NCI-H510A (cell line): ENCODE measurements around the gene SMAP1.
"Not testable (repeated sequence)": the region's sequence is repeated elsewhere in the genome, so short reads cannot be mapped to it uniquely, and the experiment has no call there.

Source experiments
- DNase-seq: peaks from one replicate; lab custom pipeline; 2025; lab: John Stamatoyannopoulos, UW

SMAP1 gene

DNA sequence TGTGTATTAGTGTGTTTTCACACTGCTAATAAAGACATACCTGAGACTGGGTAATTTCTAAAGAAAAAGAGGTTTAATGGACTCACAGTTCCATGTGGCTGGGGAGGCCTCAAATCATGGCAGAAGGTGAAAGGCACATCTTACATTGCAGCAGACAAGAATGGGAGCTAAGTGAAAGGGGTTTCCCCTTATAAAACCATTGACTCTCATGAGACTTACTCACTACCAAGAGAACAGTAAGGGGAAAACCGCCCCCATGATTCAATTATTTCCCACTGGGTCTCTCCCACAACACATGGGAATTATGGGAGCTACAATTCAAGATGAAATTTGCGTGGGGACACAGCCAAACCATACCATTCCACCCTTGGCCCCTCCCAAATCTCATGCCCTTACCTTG lies 73.1 kb downstream of the SMAP1 start:
- DNase-seq, result not testable (repeated sequence)

GRCh38 chr6:70742462-70742861 lies 74.8 kb downstream of the SMAP1 start:
- DNase-seq, result not testable (repeated sequence)

GRCh38 chr6:70753870-70754380 lies 86.2 kb downstream of the SMAP1 start:
- no peak for DNase-seq

DNA sequence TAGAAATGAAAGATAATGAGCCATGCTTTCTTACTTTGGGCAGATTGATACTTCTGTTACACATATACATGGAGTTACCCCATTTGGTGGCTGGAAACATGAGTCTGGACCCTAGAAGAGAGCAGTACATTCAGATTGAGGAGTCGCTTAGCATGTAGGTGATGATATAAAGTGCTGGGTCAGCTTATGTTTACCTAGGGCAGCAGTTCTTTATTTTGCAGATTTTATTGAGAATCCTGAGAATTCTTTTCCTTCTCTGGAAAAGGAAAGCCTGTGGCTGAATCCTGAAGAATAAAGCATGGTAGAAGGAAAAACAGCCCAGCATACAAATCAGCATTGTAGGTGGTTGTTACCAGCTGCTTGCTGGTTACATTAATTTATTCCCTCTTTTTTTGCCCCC lies 91.2 kb downstream of the SMAP1 start:
- no peak for DNase-seq

DNA sequence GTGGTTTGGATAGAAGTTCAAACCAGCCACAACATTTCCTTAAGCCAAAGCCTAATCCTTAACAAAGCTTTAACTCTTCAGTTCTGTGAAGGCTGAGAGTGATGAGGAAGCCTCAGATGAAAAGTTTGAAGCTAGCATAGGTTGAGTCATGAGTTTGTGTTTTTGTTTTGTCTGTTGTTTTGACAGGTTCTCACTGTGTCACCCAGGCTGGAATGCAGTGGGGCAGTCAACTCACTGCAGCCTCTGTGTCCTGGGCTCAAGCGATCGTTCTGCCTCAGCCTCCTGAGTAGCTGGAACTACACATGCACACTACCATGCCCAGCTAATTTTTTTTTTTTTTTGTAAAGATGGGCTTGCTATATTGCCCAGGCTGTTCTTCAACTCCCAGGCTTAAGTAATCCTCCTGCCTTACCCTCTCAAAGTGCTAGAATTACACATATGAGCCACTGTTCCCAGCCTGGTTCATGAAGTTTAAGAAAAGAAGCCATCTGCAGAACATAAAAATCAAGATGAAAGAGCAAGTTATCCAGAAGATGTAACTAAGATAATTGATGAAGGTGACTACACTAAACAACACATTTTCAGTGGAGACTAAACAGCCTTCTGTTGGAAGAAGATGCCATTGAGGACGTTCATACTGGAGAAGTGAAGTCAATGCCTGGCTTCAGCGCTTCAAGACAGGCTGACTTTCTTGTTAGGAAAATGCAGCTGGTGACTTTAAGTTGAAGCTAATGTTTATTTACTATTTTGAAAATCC lies 96.2 kb downstream of the SMAP1 start:
- no peak for DNase-seq

- DNase-seq, result no peak
These were observed 97.0 kb downstream of the SMAP1 start for GRCh38 chr6:70764706-70765105.

DNA sequence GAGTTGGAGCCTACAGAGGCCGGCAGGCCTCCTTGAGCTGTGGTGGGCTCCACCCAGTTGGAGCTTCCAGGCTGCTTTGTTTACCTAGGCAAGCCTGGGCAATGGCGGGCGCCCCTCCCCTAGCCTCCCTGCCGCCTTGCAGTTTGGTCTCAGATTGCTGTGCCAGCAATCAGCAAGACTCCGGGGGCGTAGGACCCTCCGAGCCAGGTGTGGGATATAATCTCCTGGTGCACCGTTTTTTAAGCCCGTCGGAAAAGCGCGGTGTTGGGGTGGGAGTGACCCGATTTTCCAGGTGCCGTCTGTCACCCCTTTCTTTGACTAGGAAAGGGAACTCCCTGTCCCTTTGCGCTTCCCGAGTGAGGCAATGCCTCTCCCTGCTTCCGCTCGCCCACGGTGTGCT lies 103.7 kb downstream of the SMAP1 start:
- DNase-seq, result not testable (repeated sequence)

GRCh38 chr6:70779934-70780333 lies 112.3 kb downstream of the SMAP1 start:
- no peak for DNase-seq

DNA sequence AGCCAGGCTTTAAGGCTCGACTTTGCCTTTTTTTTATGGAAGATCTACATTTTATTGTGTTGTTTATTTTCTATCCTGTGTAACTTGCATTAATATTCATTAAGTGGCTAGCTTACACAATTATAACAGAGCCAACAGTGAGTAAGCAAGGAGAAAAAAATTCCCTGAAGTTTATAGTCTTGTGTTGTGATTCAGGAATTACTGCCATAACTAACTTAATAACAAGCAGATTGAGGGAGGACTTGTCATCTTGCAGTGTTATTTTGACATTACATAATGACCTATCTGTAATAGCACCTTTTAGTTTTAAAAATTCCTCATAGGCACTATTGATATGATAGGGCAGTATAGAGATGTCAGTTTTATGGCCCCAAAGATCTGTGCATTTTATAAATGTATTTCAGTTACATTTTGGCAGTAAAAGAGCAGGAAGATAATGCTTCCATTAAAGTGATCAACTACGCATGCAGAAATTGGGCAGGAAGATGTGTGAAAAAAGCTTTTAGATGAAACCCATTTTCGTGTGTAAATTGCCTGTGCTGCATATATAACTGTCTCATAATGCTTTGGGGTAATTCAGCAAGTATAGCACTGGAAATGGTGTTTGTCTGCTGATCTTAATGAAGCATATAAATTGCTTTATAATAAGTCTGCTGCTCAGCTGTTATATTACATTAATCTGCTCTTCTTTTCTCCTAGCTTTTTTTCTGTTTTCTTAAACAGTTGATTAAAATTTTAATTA lies 123.0 kb downstream of the SMAP1 start:
- no peak for DNase-seq

GRCh38 chr6:70797625-70798024 lies 129.9 kb downstream of the SMAP1 start:
- no peak for DNase-seq

DNA sequence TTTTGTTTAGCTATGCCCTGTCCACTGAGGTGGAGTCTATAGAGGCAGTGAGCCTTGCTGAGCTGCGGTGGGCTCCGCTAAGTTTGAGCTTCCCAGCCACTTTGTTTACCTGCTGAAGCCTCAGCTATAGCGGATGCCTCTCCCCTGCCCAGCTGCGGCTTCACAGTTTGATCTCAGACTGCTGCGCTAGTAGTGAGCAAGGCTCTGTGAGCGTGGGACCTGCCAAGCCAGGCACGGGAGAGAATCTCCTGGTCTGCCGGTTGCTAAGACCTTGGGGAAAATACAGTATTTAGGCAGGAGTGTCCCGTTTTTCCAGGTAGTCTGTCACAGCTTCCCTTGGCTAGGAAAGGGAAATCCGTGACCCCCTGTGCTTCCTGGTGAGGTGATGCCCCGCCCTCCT lies 138.4 kb downstream of the SMAP1 start:
- no peak for DNase-seq

- DNase-seq, result no peak
These were observed 144.1 kb downstream of the SMAP1 start for GRCh38 chr6:70811788-70812187.

DNA sequence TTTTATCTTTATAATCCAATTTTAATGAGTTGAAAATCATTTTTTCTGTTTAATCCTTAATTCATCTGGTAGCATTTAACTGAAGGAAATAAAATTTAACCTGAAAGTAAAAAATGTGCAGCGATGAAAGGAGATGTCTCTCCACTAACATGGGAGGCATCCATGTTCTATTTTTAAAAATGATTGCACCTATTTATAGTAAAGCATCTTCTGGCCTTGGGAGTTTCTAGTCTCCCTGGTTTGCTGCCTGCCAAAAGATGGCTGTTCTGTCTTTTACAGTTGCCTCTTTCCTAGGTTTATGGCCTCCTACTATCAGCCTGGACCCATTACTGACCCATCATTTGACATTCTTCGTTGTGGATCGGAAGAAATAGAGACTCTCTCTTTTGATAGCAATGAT lies 146.2 kb downstream of the SMAP1 start:
- no peak for DNase-seq

DNA sequence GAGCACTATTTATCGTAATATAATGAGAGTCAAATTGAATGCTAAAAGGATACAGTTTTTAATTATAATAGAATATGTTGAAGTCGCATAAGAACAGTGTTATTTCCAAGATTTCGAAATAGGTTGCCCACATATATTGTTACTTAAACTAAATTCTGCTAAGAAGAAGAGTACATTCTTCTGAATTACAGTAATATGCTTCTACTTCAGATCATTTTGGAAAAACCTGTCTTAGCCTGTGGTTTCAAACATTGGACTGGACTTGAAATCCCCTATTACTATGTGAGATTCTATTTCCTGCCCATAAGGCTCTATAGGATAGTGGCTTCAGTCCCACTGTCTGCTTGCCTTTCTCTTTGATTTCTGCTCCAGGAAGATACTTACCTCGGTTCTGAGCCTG lies 152.0 kb downstream of the SMAP1 start:
- DNase-seq, result no peak

DNA sequence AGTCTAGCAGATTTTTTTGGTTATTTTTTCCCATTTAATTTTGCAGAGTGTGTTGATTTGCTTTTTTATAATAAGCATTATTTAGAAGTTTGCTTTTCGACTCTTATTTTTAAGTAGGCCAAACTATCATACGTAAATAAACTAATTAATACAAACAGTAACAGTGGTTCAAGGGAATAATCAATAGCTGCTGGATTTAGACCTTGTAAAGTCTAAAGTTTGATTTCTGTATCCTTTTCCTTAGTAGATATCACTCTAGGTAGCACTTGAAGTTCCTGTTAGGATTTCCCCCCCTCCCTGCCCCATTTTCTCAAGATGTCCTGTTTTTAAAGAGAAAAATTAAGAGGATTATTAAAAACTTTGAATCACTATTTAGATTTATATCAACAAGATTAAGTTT lies 153.1 kb downstream of the SMAP1 start:
- no peak for DNase-seq

DNA sequence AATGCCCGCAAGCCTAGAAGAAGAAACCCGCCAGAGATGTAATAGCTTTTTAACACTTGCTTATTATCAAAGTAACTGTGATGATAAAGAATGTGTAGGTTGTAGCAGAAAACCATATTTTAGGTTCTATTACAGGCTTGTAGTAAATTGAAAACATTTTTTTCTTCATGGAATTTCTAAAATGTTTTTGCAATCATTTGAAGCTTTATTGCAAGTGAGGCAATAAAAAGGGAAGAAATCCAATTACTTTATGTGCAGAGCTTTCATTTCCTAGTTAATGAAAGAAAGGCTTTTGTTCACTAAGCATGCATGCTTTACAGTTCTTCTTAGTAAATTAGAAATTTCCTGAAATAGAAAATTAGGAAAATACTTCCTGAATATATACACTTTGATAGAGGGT lies 154.1 kb downstream of the SMAP1 start:
- no peak for DNase-seq

DNA sequence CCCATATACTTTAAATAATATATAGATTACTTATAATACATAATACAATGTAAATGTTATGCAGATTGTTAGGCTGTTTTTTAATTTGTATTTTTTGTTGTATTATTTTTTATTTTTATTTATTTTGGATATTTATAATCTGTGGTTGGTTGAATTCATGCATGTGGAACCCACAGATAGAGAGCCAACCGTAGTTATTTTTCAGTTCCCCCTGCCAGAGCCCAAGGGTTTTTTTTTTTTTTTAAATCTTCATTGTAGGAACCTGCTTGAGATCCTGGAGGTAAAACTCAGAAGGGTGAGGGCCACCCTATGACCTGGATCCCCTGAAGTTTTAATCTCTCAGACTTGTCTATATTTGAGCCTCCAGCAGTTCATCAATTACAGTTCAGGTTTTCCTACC lies 156.0 kb downstream of the SMAP1 start:
- DNase-seq, result no peak

GRCh38 chr6:70831427-70831826 lies 163.7 kb downstream of the SMAP1 start:
- no peak for DNase-seq

DNA sequence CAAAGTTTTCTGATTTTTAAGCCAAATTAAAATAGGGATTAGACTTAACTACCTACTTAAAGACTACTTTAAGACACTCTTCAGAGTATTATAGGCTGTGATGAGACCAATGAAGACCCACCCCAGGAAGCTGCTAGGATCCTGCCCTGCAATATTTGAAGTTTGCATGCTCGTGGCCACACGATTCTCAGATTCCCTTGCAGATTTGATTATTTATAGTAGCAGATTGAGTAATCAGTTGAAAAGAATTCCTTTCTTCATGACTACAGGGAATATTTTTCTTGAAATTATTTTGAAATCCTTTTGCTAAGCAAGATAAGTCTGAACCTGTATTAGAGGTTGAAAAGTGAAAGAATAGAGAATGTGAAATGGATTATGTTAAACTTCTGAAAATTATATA lies 166.8 kb downstream of the SMAP1 start:
- DNase-seq, result no peak

DNA sequence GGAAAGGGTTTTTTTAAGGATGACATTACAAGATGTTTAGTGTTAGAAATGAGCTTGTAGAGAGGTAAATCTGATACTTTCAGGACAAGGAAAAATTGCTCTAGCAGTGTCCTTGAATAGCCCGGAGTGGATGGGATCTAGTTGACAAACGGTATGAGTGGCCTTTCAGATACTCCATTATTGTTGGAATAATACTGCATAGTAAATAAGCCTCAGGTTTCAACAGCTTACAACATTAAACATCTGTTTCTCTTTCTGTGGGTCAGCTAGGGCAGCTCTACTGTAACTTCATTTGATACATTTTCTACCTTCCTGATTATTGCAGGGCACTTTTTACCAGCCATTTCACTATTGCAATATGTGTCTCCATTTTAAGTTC lies 171.2 kb downstream of the SMAP1 start:
- DNase-seq, result no peak

- DNase-seq, result no peak
These were observed 171.9 kb downstream of the SMAP1 start for GRCh38 chr6:70839286-70840266.

DNA sequence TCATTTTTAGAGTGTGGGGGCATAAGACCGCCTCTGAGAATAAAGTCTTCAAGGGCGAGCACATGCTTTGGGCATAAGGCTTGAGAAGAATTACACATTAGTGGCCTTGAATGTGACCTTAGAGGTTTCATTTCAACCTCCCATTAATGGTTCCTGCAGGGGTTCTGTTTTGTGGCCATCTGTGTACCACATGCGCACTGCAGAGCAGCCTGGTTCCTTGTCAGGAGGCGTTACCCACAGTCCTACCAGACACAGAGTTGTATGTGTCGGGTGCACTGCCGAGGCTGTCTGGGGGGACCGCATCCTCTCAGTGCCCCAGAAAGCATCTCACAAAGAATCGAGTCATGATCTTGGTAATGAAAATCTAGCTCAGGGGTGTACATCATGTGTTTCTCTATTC lies 173.4 kb downstream of the SMAP1 start:
- no peak for DNase-seq
